ENCODE results near the gene JCAD.

The JCAD gene

GRCh38 chr10:29968585-29968984 lies 90.8 kb downstream of the JCAD start:
- no peaks in the 10 kb centered on the region for H3K9me3 ChIP-seq (ENCODE audit: control insufficient read depth in 5 of 5, low read length in 5 of 5)
- no peak overlapping the region for H3K27ac ChIP-seq (ENCODE audit: low read depth, low read length)
- H3K4me1 ChIP-seq (ENCODE audit: control insufficient read depth in 5 of 5, insufficient read depth in 5 of 5, low read length in 5 of 5): peaks cover 0 to 3% (median 0%) of the 10 kb centered on the region in 5 donors
- no peak overlapping the region for H3K4me3 ChIP-seq (ENCODE audit: low read depth in 1 of 5, low read length in 5 of 5)
- no peak overlapping the region for H3K9ac ChIP-seq (ENCODE audit: low read length in 5 of 5)
- H3K27me3 ChIP-seq (ENCODE audit: control insufficient read depth in 5 of 5, insufficient read depth in 4 of 5, low read length in 5 of 5): no peaks in the 10 kb centered on the region
- no peaks in the 10 kb centered on the region for H3K36me3 ChIP-seq (ENCODE audit: control insufficient read depth in 5 of 5, insufficient read depth in 5 of 5, low read length in 5 of 5)

GRCh38 chr10:29966269-29966668 lies 93.1 kb downstream of the JCAD start:
- Histone ChIP-seq H3K9ac (ENCODE audit: low read length in 5 of 5) (no peak overlapping the region), H3K27me3 (ENCODE audit: control insufficient read depth in 5 of 5, insufficient read depth in 4 of 5, low read length in 5 of 5) (no peaks in the 10 kb centered on the region), H3K27ac (ENCODE audit: low read depth, low read length) (no peak overlapping the region), H3K4me1 (ENCODE audit: control insufficient read depth in 5 of 5, insufficient read depth in 5 of 5, low read length in 5 of 5) (peaks cover 0 to 7% (median 0%) of the 10 kb centered on the region in 5 donors), H3K4me3 (ENCODE audit: low read depth in 1 of 5, low read length in 5 of 5) (no peak overlapping the region), H3K9me3 (ENCODE audit: control insufficient read depth in 5 of 5, low read length in 5 of 5) (no peaks in the 10 kb centered on the region), H3K36me3 (ENCODE audit: control insufficient read depth in 5 of 5, insufficient read depth in 5 of 5, low read length in 5 of 5) (no peaks in the 10 kb centered on the region)

Data from subcutaneous abdominal adipose tissue (tissue), 5 donors.